ENCODE results near the gene STK39.

The STK39 gene

DNA sequence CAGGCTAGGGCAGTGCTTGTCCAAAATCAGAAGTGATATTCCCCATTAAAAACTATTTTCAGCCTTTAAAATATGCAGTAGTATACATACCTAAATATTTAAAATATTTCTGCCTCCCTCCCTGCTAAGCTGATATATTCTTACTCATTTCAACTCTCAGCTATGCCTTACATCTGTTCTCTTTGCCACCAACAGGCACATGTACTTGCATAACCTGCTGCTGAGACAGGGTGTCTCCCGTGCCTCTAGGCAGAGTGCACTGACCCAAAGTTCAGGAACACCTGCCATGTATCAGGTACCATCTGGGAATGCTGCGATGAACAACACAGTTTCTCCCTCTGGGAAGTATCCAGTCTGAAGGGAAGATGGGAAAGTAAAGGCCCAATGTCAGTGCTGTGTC is 91.7 kb downstream of the STK39 start:
- no peak for FAIRE-seq

DNA sequence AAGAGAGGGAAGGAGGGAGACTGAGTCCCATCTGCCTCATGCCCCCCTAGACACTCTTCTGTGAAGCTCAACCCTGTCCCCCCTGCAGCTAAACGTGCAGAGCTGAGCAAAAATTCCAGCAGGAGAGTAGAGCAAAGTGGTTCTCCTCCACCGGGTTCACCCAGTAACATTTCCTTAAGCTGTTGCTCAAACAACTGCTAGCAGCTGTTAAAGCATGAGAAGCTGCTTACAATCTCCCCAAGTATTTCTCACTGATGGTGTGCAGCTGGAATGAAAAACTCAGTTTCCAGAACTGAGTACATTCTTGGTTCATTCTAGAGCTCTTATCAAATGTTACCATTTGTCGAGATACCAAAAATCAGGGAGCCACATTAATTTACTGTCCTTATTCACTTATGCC is 92.3 kb downstream of the STK39 start:
- FAIRE-seq, result no peak

DNA sequence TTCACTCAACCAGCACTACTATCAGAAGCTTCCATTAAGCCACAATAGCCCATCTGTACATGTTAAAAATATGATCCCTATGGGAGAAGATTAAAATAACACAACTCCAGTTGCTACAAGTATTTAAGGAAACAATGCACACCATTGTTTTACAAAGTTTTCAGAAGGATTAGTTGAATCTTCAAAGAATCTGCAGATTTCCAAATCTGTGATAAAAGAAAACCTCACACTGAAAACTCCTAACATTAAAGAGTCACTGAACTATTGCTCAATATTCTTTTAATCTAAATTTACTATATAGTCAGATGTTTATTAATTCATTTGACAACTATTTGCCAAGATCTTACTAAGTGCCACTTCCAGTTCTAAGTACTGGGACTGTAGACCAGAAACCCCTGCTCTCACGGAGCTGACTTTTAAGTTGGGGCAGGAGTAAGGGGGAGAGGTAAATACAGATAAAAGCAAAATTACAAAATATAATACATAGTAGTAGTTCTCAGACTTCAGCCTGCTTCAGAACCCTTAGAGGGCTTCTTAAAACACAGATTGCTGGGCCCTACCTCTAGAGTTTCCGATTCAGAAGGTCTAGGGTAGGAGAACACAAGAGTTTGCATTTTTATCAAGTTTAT is 94.4 kb downstream of the STK39 start:
- FAIRE-seq, result no peak

DNA sequence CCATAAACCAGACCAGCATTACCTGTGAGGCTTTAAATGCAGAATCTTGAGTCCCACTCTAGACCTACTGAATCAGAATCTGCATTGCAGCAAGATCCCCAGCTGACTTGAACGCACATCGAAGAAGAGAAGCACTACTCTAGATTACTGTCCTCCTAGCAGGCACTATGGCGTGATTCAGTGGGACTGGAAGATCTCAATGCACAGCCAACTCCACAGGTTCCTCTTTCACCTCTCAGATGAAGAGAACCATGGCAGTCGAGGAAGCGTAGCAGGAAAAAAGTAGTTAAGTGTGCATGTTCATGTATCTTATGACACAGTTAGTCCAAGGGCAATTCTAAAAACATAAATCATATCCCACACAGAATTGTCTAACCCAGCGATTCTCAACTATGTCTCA is 97.4 kb downstream of the STK39 start:
- FAIRE-seq, result no peak

DNA sequence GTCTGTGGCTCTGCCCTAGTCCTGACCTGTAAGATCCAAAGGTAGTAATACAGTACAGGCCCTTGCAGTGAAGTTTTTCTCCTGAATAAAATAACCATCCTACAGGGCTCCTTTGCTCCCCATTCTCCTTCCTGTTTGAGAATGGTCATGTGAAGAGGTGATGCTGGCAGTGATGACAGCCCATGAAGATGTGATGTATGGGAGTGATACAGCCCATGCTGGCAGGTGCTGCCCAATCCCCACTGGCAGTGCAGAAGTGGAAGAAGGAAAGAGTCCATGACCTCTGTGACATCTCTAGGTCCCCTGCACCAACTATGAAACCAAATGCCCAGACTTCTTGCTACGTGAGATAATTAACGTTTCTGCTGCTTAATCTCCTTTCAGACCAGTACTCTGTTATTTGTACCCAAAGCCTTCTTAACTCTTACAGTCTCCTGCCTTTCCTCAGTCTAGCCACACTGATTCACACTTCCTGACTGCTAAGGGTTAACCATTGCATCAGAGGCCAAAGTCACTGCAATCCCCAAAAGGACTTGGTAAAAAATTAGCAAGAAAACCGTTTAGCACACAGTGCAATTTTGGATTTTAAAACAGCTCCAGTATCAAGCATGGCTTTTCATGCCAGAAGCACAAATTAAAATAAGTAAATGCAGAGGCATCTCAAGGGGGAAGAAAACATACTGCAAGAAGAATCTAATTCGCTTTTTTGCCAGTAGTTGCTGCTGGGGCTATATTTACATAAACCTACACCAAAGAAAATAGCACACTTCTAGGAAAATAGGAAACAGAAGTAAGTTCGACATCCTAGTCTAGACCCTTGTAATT is 98.0 kb downstream of the STK39 start:
- no peak for FAIRE-seq

DNA sequence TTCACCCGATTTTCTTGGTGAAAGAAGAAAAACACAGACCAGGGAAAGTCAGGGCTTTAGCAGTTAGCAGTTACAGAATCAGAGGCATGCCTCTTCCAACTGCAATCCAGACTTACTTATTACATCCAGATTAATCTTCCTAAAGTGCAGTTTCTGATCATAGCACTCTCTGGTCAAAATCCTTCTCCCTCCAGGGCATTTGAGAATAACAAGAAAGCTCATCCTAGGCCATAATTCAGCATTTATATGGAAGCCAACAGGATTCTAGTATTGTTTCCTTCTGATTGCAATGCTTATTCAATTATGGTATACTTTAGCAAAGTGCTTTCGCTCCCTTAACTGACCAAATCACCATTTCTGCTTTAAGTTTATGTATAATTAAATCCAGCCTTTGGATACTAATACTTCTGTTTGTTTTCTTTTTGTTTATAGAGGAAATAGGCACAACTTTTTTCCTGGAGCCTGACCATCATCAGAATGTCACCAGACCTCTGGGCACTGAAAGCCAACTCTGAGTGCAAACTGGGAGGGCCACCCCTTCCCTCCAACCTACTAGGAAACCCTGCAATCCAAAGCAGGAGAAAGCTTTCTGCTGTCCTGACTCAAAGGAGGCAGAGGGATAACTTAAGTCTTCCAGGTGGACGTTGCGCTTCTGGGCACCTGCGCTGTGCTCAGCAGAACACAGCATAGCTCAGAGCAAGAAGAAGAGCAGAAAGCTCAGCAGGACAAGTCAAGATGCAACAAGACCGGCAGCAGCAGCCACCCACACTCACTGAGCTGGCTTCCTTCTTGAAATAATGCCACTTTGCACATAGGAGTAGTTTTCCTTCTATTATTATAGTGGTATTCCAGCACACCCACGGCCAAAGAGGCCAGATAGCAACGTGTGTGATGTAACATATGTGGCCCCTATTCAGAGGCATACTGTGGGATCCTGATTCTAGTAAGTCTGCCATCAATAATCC is 99.3 kb downstream of the STK39 start:
- FAIRE-seq, result no peak

DNA sequence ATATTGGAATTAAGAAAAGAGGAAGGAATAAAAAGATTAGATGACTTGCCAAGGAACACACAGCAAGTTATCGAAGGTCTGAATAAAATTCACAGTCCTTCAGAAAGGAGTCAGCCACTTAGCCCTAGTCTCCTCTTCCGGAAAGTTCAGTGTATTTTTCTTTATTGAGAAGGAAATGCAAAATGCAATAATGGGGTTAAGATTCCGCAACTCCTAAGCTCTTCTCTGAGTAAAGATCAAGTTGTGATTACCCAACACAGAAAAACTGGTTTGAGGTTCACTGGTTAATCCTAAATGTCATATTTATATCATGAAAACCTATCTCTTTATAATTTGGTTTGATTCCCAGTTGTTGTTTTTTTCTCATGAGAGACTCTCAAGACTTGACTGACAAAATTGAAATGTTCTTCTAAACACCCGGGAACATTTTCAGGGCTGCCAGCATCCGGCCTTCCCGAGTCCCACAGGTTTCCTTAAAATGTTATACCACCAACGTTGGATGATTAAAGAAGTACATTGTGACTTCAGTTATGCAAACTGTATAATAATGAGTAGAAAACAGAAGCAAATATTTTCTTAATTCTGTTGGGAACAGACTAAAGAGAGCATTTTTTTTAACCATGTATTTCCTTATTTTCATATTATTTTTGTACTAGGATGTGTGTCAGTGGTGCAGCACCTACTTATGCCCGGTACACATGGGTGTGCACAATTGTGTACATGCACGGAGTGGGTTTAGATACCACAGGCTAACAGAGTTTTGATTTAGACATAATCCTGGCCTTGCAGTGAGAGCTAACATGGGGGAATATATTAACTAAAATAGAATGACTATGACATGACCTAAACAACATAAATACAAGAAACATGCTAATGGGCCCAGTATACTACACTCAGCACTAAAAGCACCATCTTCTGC is 100.2 kb downstream of the STK39 start:
- no peak for FAIRE-seq

DNA sequence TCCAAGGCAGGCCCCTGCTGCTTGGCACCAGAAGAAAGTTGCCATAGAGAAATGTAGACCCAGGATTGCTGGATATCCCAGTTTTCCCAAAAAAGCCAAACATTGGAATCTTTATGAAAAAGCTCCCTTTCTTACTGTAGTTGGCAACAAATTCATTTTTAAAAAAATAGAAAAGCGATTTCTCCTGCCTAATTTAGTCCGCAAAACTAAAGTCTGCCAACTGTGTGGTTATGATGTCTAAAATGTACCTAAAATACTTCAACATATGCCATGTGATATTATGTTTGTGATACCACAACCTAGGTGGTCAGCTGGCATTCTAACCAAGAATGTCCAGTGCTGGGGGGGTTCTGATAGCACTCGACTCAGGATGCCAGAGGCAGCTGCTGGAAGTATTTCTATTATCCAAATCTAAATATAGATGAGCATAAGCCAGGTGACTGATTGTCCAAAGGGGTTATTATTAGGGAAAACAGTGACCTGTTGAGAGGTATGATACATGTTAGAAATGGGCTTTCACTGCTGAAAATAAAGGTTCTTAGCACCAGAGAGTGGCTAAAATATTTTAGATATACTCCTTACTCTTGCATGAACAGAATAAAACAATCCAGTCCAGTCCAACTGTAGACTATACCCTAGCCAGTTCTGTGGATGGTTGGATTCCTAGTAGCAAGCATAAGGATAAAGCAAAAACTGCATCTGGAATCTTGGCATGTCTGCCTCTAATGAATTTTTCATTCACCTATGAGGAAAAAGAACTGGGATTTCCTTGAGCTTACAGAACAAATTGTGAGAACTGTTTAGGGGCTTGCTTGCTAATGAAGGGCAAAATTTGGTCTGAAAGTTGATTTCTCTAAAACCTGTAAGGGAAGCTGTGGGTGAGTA is 101.7 kb downstream of the STK39 start:
- FAIRE-seq, result no peak

DNA sequence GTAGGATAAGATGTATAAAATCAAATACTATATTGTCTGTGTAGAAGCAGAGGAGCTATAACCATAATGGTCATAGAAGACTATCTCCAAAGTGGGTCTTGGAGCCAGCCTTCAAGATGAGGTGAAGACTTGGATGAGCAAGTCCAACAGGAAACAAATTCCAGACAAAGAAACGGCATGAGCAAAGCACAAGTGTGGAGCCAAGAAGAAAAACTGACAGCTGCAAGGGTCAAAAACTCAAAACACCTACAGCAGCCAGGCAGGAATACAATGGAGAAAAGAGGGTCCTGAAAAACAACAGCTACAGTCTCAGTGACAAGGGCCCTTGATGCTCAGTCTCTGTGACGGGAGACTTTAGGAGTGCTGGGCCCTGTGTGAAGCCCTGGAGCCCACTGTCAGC is 102.4 kb downstream of the STK39 start:
- no peak for FAIRE-seq

DNA sequence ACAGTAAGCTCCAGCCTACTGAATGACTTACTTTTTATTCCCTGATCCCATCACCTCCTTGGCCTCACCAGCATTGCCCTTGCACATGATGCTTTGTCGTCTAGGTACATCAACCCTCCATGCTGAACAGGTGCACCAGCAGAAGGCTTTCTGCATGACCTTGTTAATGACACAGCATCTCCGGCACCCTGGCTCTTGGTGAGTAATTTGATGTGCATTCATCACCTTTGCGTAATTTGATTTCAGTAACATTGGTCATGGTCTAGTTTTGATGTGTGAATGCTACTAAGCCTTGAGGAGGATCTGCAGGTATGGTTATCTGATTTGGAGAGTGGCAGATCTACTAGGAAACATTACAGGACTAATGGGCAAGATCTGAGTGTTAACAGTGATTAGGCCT is 103.6 kb downstream of the STK39 start:
- FAIRE-seq, result no peak

DNA sequence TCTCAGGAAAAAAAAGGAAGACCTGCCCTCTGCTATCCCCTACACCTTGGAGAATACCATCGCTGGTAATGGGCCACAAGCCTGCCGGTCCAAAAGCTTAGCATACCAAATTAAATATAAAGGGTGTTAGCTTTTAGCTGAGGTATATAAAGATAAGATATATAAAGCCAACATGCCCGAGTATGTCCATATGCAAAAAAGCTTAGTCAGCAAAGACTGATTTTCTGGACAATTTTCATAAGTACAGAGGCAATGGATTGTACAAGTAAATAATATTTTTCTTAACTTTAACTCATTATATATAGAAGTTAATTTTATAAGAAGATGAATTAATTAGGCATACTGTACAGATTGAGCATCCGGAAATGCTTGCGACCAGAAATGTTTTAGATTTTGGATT is 106.5 kb downstream of the STK39 start:
- no peak for FAIRE-seq

DNA sequence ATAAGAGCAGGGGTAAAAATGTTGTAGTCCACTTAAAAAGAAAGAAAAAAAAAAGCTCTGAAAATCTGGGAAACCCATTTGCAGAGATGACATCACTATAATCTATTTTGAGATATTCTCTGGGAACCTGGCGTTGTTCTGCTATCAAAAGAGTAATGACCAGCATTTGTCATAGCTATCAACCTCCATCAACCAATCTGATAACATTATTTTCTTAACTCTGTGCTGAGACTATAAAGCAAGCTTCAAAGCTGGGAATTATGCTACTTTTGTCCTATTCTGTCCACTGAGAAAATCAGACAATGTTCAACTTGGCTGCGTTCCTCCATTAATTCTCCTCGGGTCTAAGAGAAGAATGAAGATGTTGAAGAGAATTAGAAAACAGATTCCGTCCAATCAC is 107.5 kb downstream of the STK39 start:
- no peak for FAIRE-seq

DNA sequence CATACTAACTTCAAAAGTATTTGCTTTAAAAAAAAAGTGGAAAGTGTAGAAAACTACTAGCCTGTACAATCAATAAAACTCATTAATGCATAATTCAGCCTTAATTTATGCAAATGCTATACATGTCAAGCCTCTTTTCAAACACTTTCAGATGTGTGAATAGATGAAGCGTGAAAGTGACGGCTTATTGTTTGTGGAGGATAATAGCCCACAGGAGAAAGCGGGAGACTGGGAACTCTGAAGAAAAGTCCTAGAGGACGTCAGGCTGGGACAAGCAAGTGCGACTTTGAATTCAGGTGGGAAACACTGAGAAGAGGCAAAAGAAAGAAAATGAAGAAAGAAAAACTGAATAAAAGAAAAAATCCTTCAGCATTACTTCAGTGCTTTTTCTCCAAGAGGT is 108.5 kb downstream of the STK39 start:
- no peak for FAIRE-seq

DNA sequence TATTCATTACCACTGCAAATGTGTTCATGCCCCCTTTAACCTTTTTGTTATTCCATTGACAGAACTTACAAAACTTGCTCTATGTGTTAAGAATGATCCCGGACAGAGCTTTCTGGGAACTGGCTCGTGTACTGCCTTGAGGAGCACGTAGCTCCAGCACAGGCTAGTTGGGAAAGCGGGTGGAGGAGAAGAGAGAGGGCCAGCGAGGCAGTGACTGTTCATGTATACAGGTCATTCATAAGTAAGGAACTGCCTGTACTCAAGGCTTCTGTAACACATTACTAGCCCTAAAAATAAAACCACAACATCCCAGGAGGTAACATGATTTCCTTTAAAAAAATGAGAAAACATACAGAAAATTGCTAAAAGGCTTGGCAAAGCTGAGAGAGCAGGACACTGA is 109.0 kb downstream of the STK39 start:
- no peak for FAIRE-seq

DNA sequence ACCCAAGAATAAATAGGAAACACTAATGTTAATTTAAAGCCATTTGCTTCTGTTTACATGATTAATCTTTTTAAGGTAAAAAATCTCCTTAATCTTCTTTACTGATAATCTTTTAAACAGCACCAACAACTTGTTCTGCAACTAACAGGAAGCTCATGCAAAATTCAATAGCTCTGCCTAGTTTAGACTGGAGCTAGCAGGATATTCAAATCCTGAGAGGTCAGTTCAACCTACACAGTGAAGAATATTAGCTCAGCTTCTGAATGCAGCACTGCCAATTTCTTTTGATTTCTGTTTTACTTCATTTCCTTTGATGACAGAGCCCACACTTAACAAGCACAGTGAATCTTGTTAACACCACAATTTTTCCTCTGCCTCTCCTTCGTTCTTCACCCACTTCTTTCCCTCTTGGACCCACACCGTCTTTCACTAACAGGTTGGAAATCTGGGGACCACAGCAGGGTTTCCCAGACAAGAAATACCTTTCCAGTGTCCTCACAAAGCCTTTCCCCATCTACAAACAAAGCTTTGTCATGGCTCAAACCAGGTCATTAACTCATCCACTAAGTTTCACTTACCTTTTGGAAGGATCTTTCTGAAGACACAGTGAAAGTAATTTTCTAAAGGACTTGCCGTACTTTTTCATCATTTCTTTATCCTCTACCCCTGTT is 109.8 kb downstream of the STK39 start:
- FAIRE-seq, result no peak

DNA sequence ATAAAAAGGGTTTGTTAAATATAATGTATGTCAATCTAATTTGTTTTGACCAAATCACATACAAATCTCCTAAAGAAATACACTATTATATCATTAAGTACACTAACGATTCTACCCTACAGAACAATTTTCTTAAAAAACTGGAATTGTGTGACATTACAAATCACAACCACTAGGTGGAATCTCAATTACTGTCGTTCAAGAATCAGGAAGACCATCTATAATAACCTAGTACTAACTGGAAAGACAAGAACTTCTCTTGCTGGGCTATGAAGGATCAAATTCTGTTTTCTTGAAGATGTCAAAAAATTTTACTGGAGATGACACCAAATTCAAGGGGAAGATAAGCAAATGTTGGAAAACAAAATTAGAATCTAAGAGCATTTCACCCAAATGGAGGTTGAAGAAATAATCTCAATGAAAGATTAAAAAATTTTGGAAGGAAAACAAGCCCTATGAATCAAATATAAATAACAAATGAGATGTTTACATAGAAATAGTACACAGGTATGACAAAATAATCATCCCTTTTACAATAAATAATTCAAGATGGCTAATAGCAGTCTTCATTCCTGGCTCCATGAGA is 110.9 kb downstream of the STK39 start:
- FAIRE-seq, result peak; percentile 95

DNA sequence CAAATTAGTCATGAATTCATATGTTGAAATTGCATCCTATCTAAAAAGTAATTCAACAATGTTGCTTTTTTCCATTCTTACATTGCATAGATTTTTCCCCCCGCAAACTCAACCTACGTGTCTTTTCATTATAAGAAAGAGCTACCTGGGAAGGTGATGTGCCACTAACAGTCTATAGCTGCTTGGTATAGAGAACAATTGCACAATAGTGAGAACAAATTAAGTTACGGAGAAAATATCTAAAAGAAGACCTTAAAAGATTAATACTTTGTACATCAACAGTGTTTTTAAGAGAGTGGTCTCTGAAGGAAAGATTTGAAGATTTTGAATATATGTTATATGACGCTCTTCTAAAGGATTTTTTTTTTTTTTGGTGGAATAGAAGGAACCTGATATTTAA is 111.8 kb downstream of the STK39 start:
- no peak for FAIRE-seq

DNA sequence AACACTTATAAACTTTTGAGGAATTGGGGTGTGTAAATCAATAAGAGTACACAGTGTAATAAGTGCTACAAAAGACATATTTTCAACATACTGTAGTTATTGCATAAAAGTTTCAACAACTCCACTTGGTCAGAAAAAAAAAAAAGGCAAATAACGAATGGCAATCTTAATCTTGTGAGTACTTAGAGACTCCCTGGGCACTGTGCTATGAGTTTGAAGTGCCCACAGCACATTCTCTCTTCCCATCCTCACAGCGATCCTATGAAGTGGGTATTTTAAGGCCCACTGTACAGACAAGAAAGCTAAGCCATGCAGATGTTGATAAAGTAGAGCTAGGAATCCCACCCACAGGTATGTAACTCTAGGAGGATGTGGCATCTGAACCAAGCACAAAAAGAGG is 112.3 kb downstream of the STK39 start:
- no peak for FAIRE-seq

DNA sequence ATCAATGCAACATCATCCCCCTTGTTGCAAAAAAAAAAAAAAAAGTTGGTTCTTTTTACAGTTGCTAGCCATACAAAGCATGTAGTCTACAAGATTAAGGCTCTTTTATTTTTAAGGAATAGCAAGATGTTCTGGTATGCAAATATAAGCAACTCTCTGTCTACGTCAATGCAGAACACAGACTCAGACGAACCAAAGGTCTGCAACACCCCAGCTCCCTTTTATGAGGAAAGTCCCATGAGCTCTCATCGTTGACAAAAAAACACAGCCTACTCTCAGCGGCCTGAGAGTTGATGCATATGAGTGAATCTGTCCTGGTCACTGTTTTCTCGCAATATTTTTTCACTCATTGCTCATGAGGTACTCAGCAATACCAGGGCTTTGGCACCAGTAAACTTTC is 112.9 kb downstream of the STK39 start:
- no peak for FAIRE-seq

DNA sequence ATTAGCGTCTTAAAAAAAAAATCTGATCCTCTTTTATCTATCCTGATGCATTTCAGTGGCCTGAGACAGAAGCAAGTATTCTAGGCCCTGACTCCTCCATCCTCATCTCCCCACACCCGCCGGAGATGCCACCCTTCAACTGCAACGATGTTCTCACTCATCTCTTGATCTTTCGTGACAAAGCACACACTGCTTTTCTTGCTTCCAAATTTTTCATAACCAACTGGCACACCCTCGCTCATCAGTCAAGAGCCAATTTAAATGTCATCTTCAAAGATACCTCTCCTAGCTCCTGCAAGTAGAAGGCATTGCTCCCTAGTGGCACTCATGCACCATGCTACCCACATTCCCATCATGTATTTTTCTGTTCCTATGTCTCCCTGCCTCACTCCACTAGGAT is 115.0 kb downstream of the STK39 start:
- no peak for FAIRE-seq
